Measurements from ENCODE around the gene PPP2R2C. TPM values are rescaled to one million over a fixed set of nuclear protein-coding genes. Genes with fewer than 3 reads are reported as not detected.

PPP2R2C gene
- total RNA-seq, 1 donor from 2014 or later, result 2.2 TPM

GRCh38 chr4:6333301-6334202 is 138.9 kb downstream of the PPP2R2C start:
- no peaks in the 10 kb centered on the region for H3K36me3 ChIP-seq
- no peak overlapping the region for H3K27ac ChIP-seq
- TF ChIP-seq CTCF (IDR thresholded peaks at IDR 0.05), result peak in 1 of 3 experiments; percentile 23
- intact Hi-C loops (cut with DNase I), result no loop called here
- H3K9me3 ChIP-seq, result no peaks in the 10 kb centered on the region
- H3K27me3 ChIP-seq, result no peaks in the 10 kb centered on the region
- H3K4me3 ChIP-seq, result no peak overlapping the region
- H3K4me1 ChIP-seq, result no peaks in the 10 kb centered on the region
- no peak for DNase-seq (ENCODE audit: low spot score in 2 of 2)

GRCh38 chr4:6332669-6333050 is 139.8 kb downstream of the PPP2R2C start:
- no peaks in the 10 kb centered on the region for H3K36me3 ChIP-seq

GRCh38 chr4:6332042-6332668 is 140.3 kb downstream of the PPP2R2C start:
- no peak for DNase-seq (ENCODE audit: low spot score in 2 of 2)
- H3K4me3 ChIP-seq, result no peak overlapping the region
- peak in 2 of 3 experiments; percentile 28 to 48 for TF ChIP-seq CTCF (IDR thresholded peaks at IDR 0.05)
- H3K36me3 ChIP-seq, result no peaks in the 10 kb centered on the region
- H3K4me1 ChIP-seq, result no peaks in the 10 kb centered on the region
- no peak overlapping the region for H3K27ac ChIP-seq
- intact Hi-C loops (cut with DNase I), result no loop called here
- no peaks in the 10 kb centered on the region for H3K9me3 ChIP-seq
- peaks cover 4% of the 10 kb centered on the region for H3K27me3 ChIP-seq

More at GRCh38 chr4:6332669-6333050, 139.8 kb downstream of the PPP2R2C start:
- TF ChIP-seq CTCF (IDR thresholded peaks at IDR 0.05), result no peak
- intact Hi-C loops (cut with DNase I), result no loop called here
- Histone ChIP-seq H3K4me1 (no peaks in the 10 kb centered on the region), H3K9me3 (no peaks in the 10 kb centered on the region), H3K4me3 (no peak overlapping the region), H3K27ac (no peak overlapping the region), H3K27me3 (peaks cover under 1% of the 10 kb centered on the region)
- DNase-seq (ENCODE audit: low spot score in 2 of 2), result no peak

- Histone ChIP-seq H3K4me3 (no peak overlapping the region), H3K36me3 (no peaks in the 10 kb centered on the region), H3K9me3 (no peaks in the 10 kb centered on the region), H3K27me3 (peaks cover 4% of the 10 kb centered on the region), H3K27ac (no peak overlapping the region), H3K4me1 (no peaks in the 10 kb centered on the region)
- DNase-seq (ENCODE audit: low spot score in 2 of 2), result no peak
- no peak for TF ChIP-seq CTCF (IDR thresholded peaks at IDR 0.05)
- intact Hi-C loops (cut with DNase I), result no loop called here
Observed at GRCh38 chr4:6331468-6331867, 140.9 kb downstream of the PPP2R2C start.

- Histone ChIP-seq H3K9me3 (no peaks in the 10 kb centered on the region), H3K36me3 (no peaks in the 10 kb centered on the region), H3K4me1 (no peaks in the 10 kb centered on the region), H3K27me3 (peaks cover 4% of the 10 kb centered on the region), H3K27ac (no peak overlapping the region), H3K4me3 (no peak overlapping the region)
- peak in 2 of 3 experiments; percentile 26 to 31 for TF ChIP-seq CTCF (IDR thresholded peaks at IDR 0.05)
- intact Hi-C loops (cut with DNase I), result no loop called here
- no peak for DNase-seq (ENCODE audit: low spot score in 2 of 2)
Observed at GRCh38 chr4:6331018-6331417, 141.4 kb downstream of the PPP2R2C start.

All from ascending aorta (tissue), 2 donors.